ENCODE measurements around the gene ORAI2.

DNA sequence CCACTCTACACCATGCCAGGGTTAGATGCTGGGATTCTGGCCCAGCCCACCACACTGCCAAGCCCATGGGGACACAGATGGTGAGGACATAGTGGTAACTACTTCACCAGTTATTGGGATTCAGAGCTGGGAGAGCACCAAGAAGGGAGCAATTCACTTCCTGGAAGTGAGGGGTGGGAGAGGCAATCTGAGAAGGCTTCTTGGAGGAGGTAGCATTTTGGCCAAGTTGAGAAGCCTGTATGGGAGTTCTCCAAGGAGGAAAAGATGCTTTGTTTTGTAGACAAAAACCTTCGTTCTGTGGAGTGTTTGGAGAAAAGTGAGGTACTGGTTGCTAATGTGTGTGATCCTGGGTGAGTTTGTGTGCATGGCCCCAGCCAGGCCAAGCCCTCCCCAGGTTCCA lies 41.0 kb upstream of the ORAI2 start:
- no peak for TF ChIP-seq POLR2A (IDR thresholded peaks at IDR 0.05; ENCODE audit: low read depth, low read length)
- TF ChIP-seq, protein P1, sequence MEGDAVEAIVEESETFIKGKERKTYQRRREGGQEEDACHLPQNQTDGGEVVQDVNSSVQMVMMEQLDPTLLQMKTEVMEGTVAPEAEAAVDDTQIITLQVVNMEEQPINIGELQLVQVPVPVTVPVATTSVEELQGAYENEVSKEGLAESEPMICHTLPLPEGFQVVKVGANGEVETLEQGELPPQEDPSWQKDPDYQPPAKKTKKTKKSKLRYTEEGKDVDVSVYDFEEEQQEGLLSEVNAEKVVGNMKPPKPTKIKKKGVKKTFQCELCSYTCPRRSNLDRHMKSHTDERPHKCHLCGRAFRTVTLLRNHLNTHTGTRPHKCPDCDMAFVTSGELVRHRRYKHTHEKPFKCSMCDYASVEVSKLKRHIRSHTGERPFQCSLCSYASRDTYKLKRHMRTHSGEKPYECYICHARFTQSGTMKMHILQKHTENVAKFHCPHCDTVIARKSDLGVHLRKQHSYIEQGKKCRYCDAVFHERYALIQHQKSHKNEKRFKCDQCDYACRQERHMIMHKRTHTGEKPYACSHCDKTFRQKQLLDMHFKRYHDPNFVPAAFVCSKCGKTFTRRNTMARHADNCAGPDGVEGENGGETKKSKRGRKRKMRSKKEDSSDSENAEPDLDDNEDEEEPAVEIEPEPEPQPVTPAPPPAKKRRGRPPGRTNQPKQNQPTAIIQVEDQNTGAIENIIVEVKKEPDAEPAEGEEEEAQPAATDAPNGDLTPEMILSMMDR (conservative IDR thresholded peaks at IDR 0.05; ENCODE audit: low read depth, low read length): no peak
- no peak for TF ChIP-seq NFE2L2 (IDR thresholded peaks at IDR 0.05; ENCODE audit: low read depth, low read length)
- TF ChIP-seq, protein P2, sequence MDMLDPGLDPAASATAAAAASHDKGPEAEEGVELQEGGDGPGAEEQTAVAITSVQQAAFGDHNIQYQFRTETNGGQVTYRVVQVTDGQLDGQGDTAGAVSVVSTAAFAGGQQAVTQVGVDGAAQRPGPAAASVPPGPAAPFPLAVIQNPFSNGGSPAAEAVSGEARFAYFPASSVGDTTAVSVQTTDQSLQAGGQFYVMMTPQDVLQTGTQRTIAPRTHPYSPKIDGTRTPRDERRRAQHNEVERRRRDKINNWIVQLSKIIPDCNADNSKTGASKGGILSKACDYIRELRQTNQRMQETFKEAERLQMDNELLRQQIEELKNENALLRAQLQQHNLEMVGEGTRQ (IDR thresholded peaks at IDR 0.05; ENCODE audit: low read depth, low read length): no peak
- no peak for TF ChIP-seq RAD21 (IDR thresholded peaks at IDR 0.05; ENCODE audit: low read length)
- TF ChIP-seq MAFK (IDR thresholded peaks at IDR 0.05; ENCODE audit: low read depth, low read length): no peak
- TF ChIP-seq CHD1 (IDR thresholded peaks at IDR 0.05; ENCODE audit: low read depth, low read length): no peak
- TF ChIP-seq, protein P3, sequence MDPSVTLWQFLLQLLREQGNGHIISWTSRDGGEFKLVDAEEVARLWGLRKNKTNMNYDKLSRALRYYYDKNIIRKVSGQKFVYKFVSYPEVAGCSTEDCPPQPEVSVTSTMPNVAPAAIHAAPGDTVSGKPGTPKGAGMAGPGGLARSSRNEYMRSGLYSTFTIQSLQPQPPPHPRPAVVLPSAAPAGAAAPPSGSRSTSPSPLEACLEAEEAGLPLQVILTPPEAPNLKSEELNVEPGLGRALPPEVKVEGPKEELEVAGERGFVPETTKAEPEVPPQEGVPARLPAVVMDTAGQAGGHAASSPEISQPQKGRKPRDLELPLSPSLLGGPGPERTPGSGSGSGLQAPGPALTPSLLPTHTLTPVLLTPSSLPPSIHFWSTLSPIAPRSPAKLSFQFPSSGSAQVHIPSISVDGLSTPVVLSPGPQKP (IDR thresholded peaks at IDR 0.05; ENCODE audit: borderline replicate concordance, low read depth, low read length): no peak
- no peak for TF ChIP-seq SMC3 (IDR thresholded peaks at IDR 0.05; ENCODE audit: low read depth, low read length)
- no peak for TF ChIP-seq BHLHE40 (IDR thresholded peaks at IDR 0.05; ENCODE audit: low read depth, low read length)

All from IMR-90 (cell line).